ENCODE measurements around the gene WDR43.

Gene WDR43

GRCh38 chr2:28930205-28930604, 35.7 kb downstream of the WDR43 start:
- no peak for TF ChIP-seq RARB (CRISPR knock-in tag; IDR thresholded peaks at IDR 0.05)
- no peak for TF ChIP-seq ZNF565 (CRISPR knock-in tag; conservative IDR thresholded peaks at IDR 0.05; ENCODE audit: low read depth)
- TF ChIP-seq ARNTL (CRISPR knock-in tag; IDR thresholded peaks at IDR 0.05; ENCODE audit: borderline replicate concordance, low read depth): no peak
- TF ChIP-seq CREB5 (CRISPR knock-in tag; IDR thresholded peaks at IDR 0.05; ENCODE audit: low read depth): no peak
- no peak for TF ChIP-seq ZC3H10 (CRISPR knock-in tag; IDR thresholded peaks at IDR 0.05)
- TF ChIP-seq PPARA (CRISPR knock-in tag; IDR thresholded peaks at IDR 0.05; ENCODE audit: borderline replicate concordance): no peak
- no peak for TF ChIP-seq ESRRG (CRISPR knock-in tag; IDR thresholded peaks at IDR 0.05)
- TF ChIP-seq TOX (CRISPR knock-in tag; IDR thresholded peaks at IDR 0.05; ENCODE audit: borderline replicate concordance): no peak
- no peak for TF ChIP-seq CSRNP3 (CRISPR knock-in tag; IDR thresholded peaks at IDR 0.05)
- no peak for TF ChIP-seq CSDC2 (CRISPR knock-in tag; IDR thresholded peaks at IDR 0.05)
- no peak for ATAC-seq

- no peak for TF ChIP-seq ARNTL (CRISPR knock-in tag; IDR thresholded peaks at IDR 0.05; ENCODE audit: borderline replicate concordance, low read depth)
- no peak for ATAC-seq
Measured at GRCh38 chr2:28934769-28935168, 40.3 kb downstream of the WDR43 start.

- TF ChIP-seq ZFP30 (CRISPR knock-in tag; IDR thresholded peaks at IDR 0.05) (no peak), PATZ1 (CRISPR knock-in tag; IDR thresholded peaks at IDR 0.05; ENCODE audit: borderline replicate concordance) (no peak), ZNF8 (CRISPR knock-in tag; IDR thresholded peaks at IDR 0.05) (no peak), CSRNP3 (CRISPR knock-in tag; IDR thresholded peaks at IDR 0.05) (no peak), GLIS3 (CRISPR knock-in tag; IDR thresholded peaks at IDR 0.05) (no peak), ZNF565 (CRISPR knock-in tag; conservative IDR thresholded peaks at IDR 0.05; ENCODE audit: low read depth) (no peak), ISL1 (CRISPR knock-in tag; IDR thresholded peaks at IDR 0.05) (no peak), ESRRG (CRISPR knock-in tag; IDR thresholded peaks at IDR 0.05) (no peak), SNAI2 (CRISPR knock-in tag; IDR thresholded peaks at IDR 0.05) (no peak), POU6F1 (CRISPR knock-in tag; IDR thresholded peaks at IDR 0.05; ENCODE audit: borderline replicate concordance, low read depth) (no peak)
- ATAC-seq: no peak
Measured at GRCh38 chr2:28941008-28941407, 46.5 kb downstream of the WDR43 start.

- ATAC-seq: no peak
- no peak for TF ChIP-seq ARNTL (CRISPR knock-in tag; IDR thresholded peaks at IDR 0.05; ENCODE audit: borderline replicate concordance, low read depth)
- TF ChIP-seq ZNF8 (CRISPR knock-in tag; IDR thresholded peaks at IDR 0.05): no peak
- TF ChIP-seq CSRNP3 (CRISPR knock-in tag; IDR thresholded peaks at IDR 0.05): no peak
- TF ChIP-seq ZFP30 (CRISPR knock-in tag; IDR thresholded peaks at IDR 0.05): no peak
- no peak for TF ChIP-seq RARB (CRISPR knock-in tag; IDR thresholded peaks at IDR 0.05)
- TF ChIP-seq PPARA (CRISPR knock-in tag; IDR thresholded peaks at IDR 0.05; ENCODE audit: borderline replicate concordance): no peak
- no peak for TF ChIP-seq SNAI2 (CRISPR knock-in tag; IDR thresholded peaks at IDR 0.05)
- TF ChIP-seq PATZ1 (CRISPR knock-in tag; IDR thresholded peaks at IDR 0.05; ENCODE audit: borderline replicate concordance): no peak
- no peak for TF ChIP-seq CSDC2 (CRISPR knock-in tag; IDR thresholded peaks at IDR 0.05)
- no peak for TF ChIP-seq OSR1 (CRISPR knock-in tag; IDR thresholded peaks at IDR 0.05)
- TF ChIP-seq ZNF565 (CRISPR knock-in tag; conservative IDR thresholded peaks at IDR 0.05; ENCODE audit: low read depth): no peak
- no peak for TF ChIP-seq POU6F1 (CRISPR knock-in tag; IDR thresholded peaks at IDR 0.05; ENCODE audit: borderline replicate concordance, low read depth)
- no peak for TF ChIP-seq ZFP3 (CRISPR knock-in tag; IDR thresholded peaks at IDR 0.05)
- TF ChIP-seq TOX (CRISPR knock-in tag; IDR thresholded peaks at IDR 0.05; ENCODE audit: borderline replicate concordance): no peak
Measured at GRCh38 chr2:28944535-28945248, 50.2 kb downstream of the WDR43 start.

Measured in SK-N-SH treated with all-trans-retinoic acid at 6 μM for 48 hours (cell line).